Measurements from ENCODE around the gene ITGB6. TPM values are rescaled to one million over a fixed set of nuclear protein-coding genes. Genes with fewer than 3 reads are reported as not detected.

Gene ITGB6
- total RNA-seq, 1 donor from 2014 or later = 2.0 TPM

DNA sequence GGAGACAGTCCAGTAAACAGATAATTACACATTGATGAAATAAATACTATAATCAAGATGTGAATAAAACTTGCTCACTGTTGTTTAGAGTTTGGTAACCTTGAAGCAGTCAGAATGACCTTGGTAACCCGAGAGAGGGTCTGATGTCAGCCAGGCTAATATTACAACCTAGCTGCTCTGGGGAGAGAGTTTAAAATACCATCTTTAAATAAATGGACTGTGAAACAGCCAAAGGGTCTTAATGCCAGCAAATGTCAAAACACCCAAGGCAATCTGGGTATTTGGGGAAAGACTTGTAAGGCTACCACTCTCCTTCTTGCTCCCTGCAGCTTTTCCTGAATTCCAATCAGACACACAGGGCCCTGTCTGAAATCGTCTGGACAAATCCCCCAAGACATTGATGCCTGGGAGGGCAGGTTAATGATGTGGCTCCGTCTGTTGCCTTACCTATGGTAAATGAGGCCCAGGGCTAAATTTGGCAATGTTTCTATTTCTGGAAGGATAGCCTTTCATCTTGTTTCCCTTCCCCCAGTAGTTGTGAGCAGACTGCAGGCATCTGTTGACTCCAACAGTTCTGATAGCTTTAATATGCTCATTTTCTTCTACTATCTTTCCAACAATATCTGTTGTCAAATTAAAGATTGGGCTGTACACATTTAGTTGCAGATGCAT is 43.0 kb upstream of the ITGB6 start:
- H3K4me3 Mint-ChIP-seq (ENCODE audit: unreplicated experiment) = no peak overlapping the region
- DNase-seq (ENCODE audit: low spot score) = no peak
- H3K36me3 Mint-ChIP-seq (ENCODE audit: low read depth) = peaks cover 3% of the 10 kb centered on the region
- H3K9me3 Mint-ChIP-seq (ENCODE audit: low read depth) = peaks cover 3% of the 10 kb centered on the region
- H3K27me3 Mint-ChIP-seq (ENCODE audit: low read depth) = no peaks in the 10 kb centered on the region
- peak overlapping the region; percentile 89 for H3K27ac Mint-ChIP-seq (ENCODE audit: unreplicated experiment)
- TF ChIP-seq, protein P1, sequence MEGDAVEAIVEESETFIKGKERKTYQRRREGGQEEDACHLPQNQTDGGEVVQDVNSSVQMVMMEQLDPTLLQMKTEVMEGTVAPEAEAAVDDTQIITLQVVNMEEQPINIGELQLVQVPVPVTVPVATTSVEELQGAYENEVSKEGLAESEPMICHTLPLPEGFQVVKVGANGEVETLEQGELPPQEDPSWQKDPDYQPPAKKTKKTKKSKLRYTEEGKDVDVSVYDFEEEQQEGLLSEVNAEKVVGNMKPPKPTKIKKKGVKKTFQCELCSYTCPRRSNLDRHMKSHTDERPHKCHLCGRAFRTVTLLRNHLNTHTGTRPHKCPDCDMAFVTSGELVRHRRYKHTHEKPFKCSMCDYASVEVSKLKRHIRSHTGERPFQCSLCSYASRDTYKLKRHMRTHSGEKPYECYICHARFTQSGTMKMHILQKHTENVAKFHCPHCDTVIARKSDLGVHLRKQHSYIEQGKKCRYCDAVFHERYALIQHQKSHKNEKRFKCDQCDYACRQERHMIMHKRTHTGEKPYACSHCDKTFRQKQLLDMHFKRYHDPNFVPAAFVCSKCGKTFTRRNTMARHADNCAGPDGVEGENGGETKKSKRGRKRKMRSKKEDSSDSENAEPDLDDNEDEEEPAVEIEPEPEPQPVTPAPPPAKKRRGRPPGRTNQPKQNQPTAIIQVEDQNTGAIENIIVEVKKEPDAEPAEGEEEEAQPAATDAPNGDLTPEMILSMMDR (IDR thresholded peaks at IDR 0.05) = no peak
- H3K4me1 Mint-ChIP-seq (ENCODE audit: low read depth) = peaks cover 82% of the 10 kb centered on the region

DNA sequence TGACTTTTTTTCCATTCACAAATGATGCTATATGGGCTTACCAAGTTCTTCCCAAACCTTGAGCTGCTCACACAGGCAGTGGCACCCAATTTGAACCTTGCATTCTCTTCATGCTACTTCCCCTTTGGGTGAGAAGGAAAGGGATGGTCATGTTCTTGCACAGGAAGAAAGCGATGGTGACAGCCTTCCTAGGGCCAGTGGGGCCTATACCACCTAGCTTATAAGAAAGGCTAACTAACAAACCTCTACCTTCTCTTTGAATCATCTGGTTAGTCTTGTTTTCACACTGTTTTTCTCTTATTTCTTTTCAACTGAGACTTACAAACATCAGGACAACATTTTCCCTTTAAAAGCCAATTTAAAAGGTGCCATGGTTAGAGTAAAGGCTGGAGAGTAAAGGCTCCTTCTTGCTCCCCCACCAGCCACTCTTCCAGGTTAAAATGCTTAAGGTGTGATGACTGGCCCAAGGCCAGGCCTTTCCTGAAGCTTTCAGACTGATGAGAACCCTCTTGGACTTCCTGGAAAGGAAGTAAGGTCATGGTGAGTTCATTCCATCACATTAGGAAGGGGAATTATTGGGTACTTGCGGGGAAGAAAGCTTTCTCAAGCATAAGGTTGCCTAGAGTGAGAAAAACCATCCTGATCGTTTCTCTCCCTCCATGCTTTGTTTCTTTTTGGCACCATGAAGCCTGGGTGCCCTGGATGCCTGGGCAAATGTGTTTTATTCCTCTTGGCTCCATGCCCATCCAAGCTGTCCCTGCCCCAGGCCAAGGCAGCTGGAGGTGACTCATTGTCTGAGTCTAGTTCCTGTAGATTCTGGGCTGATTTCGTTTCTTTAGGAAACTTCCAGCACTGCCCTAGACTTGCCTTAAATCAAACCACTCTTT is 41.4 kb upstream of the ITGB6 start:
- DNase-seq (ENCODE audit: low spot score) = no peak
- Mint-ChIP-seq H3K27me3 (ENCODE audit: low read depth) (no peaks in the 10 kb centered on the region), H3K4me1 (ENCODE audit: low read depth) (peaks cover 78% of the 10 kb centered on the region), H3K4me3 (ENCODE audit: unreplicated experiment) (no peak overlapping the region), H3K27ac (ENCODE audit: unreplicated experiment) (peak overlapping the region; percentile 89), H3K36me3 (ENCODE audit: low read depth) (peaks cover 3% of the 10 kb centered on the region), H3K9me3 (ENCODE audit: low read depth) (peaks cover 3% of the 10 kb centered on the region)
- TF ChIP-seq, protein P1 (IDR thresholded peaks at IDR 0.05) = no peak

DNA sequence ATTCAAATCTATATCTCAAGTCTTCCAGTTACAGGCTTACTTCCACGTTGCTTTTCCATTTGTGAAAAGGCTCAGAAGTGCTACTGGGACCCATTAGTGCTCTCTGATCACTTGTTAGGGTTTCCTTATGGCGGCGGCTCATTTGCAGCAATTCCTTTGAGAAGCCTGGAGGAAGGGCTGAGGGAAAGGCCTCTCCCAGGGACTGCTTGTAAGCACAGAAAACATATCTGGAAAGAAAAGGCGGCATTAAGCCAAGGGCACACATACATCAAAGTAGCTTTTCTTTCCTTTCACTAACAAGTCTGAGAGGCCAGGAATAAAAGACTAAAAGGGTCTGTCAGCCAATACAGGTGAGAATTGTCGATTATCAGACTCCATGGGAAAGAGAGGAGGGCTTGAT is 39.4 kb upstream of the ITGB6 start:
- Mint-ChIP-seq H3K4me1 (ENCODE audit: low read depth) (peaks cover 69% of the 10 kb centered on the region), H3K27me3 (ENCODE audit: low read depth) (no peaks in the 10 kb centered on the region), H3K27ac (ENCODE audit: unreplicated experiment) (peak overlapping the region; percentile 49), H3K9me3 (ENCODE audit: low read depth) (peaks cover 3% of the 10 kb centered on the region), H3K36me3 (ENCODE audit: low read depth) (peaks cover 2% of the 10 kb centered on the region), H3K4me3 (ENCODE audit: unreplicated experiment) (no peak overlapping the region)
- no peak for DNase-seq (ENCODE audit: low spot score)
- TF ChIP-seq, protein P1 (IDR thresholded peaks at IDR 0.05) = no peak

DNA sequence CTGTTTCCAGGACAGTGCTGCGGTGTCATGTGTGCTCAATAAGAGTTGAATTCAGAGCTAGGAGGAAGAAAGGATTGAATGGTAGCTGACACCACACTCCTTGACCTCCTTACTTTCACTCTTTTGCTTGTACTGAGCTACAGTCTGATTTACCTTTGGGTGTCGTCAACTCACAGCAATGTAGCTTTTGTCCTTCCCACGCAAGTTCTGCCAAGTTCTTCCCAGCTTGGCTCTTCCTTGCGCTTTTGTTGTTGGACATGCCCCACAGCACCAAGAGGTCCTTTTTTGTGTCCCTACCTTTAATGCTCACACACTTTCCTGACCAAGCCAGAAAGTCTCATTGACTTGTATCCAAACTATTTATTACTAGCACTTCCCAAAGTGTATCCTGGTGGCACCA is 38.3 kb upstream of the ITGB6 start:
- H3K4me1 Mint-ChIP-seq (ENCODE audit: low read depth) = peaks cover 75% of the 10 kb centered on the region
- DNase-seq (ENCODE audit: low spot score) = no peak
- H3K4me3 Mint-ChIP-seq (ENCODE audit: unreplicated experiment) = no peak overlapping the region
- TF ChIP-seq, protein P1 (IDR thresholded peaks at IDR 0.05) = no peak
- no peak overlapping the region for H3K27ac Mint-ChIP-seq (ENCODE audit: unreplicated experiment)
- peaks cover 2% of the 10 kb centered on the region for H3K36me3 Mint-ChIP-seq (ENCODE audit: low read depth)
- H3K9me3 Mint-ChIP-seq (ENCODE audit: low read depth) = peaks cover 3% of the 10 kb centered on the region
- H3K27me3 Mint-ChIP-seq (ENCODE audit: low read depth) = no peaks in the 10 kb centered on the region

DNA sequence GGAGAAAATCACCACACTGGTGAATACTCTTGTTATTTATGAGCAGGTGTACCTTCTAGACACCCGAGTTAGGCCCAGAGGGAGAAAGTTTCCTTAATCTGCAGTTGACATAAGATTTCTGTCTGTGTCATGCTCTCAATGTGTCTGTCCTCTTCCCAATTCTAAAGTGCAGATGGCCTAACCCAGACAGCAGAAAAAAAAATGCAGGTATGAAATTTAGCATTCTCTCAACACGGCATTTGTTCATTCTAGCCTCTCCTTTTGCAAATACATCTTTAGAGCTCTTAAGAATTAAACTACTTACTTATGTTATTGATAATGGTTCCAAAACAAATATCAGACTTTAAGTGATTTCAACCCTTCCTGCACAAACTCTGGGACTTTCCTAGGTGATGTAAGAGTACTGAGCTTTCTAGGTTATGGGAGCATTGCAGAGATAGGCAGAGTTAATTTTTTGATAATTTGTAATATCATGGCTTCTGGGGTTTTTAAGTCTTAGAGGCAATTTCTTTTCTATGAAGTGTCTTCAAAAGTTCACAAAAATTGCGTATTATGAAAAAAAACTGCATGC is 32.9 kb upstream of the ITGB6 start:
- Mint-ChIP-seq H3K9me3 (ENCODE audit: low read depth) (no peaks in the 10 kb centered on the region), H3K27me3 (ENCODE audit: low read depth) (no peaks in the 10 kb centered on the region), H3K4me1 (ENCODE audit: low read depth) (peaks cover 62% of the 10 kb centered on the region), H3K27ac (ENCODE audit: unreplicated experiment) (peak overlapping the region; percentile 37), H3K4me3 (ENCODE audit: unreplicated experiment) (no peak overlapping the region), H3K36me3 (ENCODE audit: low read depth) (peaks cover 2% of the 10 kb centered on the region)
- DNase-seq (ENCODE audit: low spot score) = no peak
- TF ChIP-seq, protein P1 (IDR thresholded peaks at IDR 0.05) = no peak
